ENCODE results near the gene TSPAN9.

The TSPAN9 gene

DNA sequence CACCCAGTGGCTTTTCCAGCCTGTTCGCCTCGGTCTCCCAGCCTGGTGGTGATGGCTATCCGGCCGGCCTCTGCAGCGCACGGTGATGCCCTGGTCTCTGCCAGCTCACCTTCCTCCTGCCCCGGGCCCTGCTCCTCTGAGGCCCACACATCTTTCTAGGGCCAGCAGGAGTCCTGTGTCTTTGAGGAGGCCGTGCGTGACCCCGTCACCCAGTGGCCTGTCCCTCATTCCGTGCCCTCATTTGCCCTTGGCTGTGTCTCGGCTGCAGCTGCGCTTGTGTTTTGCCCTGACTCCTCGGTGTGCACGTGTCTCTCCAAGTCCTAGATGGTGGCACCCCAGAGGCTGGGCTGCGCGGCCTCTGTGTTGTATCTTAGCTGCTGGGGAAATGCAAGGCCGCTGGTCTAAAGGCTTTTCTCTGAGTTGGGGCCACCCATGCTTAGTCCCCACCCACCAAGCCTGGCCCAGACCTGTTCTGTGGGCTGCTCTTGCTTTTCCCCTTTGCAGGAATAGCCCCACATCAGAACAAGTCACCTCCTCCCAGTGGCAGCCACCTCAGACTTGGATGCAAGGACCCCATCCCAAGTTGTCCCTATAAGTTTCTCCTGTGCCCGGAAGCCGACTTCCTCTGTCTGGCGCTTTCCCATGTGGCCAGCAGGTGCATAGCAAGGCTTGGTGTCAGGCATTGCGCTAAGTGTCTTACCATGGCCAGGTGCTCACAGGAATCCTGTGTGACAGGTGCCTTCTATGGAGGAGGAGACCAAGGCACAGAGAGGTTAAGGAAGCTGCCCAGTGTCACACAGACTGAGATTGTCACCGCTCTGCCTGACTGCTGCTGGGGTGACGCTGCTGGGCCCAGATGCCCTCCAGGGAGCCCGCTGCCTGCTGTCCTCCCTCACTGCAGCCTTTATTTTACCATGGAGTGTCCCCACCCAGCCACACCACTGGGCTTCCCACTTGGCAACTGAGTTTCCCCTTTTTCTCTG lies 64.5 kb downstream of the TSPAN9 start:
- no peak for DNase-seq (ENCODE audit: low spot score)

DNA sequence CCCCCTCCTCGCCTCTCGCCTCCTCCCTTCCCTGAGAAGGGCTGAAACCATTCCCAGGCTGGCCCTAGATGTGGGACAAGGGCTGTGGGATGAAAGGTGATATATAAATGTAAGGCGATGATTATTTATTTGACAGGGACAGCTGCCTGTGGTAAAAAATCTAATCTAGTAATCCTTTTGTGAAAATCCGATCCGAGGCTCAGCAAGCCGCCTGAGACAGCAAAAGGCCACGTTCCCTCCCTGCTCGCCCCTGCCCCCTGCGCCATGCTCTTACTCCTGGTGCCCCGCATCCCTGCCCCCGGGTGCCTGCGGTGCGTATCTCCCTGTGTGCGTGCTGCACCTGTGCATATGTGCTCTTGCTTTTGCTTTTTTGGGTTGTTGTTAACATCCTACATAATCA lies 65.2 kb downstream of the TSPAN9 start:
- no peak for DNase-seq (ENCODE audit: low spot score)

DNA sequence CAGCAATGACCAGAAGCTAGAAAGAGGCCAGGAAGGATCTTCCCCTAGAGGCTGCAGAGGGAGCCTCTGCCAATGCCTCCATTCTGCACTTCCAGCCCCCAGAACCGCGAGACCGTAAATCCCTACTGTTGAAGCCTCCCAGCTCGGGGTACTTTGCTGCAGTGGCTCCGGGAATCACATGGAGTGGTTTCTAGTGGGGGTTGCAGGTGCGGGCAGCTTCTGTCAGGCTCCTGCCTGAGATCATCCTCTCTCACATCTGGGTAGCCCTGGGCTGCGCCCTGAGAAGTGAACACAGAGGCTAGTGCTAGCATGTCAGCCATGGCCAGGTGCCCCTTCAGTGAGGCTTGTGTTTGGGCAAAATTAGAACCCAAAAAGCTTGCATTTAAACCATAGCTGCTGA lies 67.3 kb downstream of the TSPAN9 start:
- no peak for DNase-seq (ENCODE audit: low spot score)

DNA sequence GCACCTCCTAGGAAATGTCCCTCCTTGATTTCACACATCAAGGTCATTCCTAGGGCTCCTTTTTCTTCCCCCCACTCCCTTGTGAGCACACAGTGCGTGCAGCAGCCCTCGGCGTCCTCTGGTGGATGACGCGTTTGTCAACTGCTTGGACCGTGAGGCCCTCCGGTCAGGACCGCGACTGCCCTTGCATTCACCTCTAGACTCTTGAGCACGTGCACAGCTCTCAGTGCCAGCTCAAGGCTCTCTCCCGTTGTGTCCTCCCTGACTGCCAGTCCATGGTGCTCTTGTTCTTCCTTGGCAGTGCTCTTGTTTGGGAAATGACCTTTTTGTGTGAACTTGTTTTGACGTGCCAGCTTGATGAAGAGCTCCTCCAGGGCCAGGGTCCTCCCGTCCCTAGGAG lies 67.9 kb downstream of the TSPAN9 start:
- no peak for DNase-seq (ENCODE audit: low spot score)

DNA sequence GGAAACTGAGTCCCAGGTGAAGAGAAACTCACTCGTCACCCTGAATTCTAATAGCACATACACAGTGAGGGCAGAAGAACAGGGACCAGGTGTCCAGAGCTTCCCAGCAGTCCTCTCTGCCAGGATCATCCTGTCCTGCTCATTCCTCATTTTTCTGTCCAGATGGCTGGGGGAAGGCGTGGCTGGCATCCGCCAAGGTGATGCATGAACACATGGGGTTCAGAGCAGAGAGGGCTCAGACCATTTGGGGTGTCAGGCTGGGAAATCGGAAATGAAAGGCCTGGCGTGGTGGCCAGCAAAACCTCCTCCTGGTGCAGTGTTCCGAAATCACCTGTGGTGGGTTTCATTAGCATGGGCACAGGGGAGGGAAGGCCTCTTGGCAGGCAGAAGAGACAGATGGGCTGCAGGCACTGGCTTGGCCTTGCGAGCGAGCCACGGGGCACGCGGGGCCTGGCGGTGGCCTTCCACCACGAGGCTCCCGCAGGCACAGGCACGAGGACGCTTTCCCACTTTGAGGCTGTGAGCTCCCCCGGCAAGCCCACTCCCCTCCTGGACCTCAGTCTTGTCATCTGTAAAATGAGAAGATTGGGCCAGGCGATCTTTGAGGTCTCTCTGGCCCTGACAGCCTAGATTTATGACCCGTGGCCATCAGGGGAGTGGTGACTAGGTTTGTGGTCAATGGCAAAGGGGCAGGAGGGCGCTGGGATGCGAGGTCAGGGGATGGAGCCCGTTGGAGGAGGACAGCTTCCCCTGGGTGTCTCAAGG lies 68.5 kb downstream of the TSPAN9 start:
- no peak for DNase-seq (ENCODE audit: low spot score)

DNA sequence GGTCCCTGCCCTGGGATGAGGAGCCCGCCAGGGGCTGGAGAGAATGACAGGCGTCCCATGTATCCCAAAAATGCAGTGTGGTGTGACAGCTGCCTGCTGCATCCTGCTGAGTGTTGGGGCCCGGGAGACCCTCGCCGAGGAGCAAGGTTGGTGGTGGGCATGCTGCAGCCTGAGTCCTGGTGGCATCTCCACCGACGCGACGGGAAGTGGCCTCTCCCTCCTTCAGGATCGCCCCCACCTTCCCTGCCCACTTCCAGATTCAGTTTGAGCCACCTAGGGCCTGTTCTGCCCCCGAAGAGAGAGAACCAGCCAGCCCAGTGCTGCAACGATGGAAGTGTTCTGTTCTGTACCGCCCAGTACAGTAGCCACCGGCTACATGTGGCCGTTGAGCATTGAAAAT lies 70.1 kb downstream of the TSPAN9 start:
- no peak for DNase-seq (ENCODE audit: low spot score)

DNA sequence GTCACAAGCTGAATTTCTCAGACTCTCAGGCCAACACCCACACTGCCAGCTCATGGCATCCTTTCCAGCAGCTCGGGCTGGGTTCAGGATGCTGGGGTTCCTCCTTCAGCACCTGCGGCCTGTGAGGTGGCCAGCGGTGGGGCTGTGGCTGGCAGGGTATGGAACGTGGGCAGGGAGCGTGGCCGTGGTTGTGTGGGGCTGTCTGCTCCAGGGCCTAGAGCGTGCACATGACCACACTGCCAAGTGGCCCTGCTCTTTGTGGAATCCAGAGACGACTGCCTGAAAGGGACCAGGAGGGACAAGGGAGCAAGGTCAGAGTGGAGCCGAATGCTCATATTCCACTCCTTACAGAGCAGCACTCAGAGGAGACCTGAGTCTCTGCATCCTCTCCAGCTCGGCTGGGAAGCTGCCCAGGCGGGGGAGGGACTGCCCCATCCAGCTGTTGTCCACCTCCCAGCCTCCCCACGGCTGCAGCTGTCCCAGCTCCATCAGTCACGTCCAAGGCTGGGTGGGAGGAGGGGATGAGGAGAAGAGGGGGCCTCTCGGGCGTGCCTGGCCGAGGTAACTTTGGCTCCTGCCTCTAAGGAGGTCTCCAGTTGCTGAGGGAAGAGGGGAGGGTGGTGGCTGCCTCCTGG lies 71.3 kb downstream of the TSPAN9 start:
- DNase-seq (ENCODE audit: low spot score): no peak

DNA sequence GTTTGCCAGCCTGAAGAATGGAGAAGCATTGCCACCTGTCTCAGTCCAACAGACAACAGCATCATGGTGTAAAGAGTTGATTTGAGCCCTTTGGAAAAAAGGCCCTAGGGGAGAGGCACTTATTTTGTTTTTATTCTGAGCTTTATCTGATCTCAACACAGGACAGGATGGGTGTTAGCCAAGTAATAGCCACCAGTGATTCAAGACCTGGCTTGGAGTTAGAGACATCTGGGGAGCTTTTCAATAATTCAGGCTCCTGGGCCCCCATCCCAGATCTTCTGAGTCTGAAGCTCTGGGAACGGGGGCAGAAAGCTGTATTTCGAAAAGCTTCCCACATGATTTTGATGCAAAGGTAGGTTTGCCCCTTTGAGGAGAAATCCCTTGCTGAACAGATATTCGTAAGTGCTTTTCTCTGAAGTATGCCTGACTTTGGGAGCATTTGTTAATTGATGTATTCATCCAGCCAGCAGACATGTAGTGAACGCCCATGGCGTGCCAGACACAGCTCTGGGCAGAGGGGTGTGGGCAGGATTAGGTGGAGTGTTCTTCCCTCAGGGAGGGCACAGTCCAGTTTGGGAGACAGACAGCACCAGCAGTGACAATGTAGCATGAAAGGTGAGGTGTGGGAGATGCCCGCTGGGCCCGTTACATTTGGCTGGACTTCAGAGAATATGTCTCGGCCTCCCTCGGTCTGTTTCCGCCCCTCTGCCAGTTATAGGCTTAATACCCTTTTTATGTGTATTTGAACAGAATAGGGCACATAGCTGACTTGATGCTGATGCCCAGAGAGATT lies 72.5 kb downstream of the TSPAN9 start:
- no peak for DNase-seq (ENCODE audit: low spot score)

DNA sequence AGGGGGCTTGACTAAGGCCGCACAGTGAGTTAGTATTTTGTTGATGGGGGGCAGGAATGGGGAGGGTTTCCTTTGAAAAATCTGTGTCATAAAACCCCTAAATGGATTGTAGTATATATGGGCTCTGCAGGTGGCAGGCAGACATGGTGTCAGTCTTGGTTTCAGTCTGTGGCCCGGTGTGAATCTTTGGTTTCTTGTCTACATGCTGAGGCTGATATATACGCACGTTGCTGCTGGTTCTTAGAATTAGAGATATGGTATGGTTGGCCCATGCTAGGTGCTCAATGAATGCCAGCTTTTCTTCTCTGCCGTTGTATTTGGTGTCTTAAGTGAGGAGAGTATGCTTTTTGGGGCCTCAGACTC lies 73.1 kb downstream of the TSPAN9 start:
- DNase-seq (ENCODE audit: low spot score): no peak

DNA sequence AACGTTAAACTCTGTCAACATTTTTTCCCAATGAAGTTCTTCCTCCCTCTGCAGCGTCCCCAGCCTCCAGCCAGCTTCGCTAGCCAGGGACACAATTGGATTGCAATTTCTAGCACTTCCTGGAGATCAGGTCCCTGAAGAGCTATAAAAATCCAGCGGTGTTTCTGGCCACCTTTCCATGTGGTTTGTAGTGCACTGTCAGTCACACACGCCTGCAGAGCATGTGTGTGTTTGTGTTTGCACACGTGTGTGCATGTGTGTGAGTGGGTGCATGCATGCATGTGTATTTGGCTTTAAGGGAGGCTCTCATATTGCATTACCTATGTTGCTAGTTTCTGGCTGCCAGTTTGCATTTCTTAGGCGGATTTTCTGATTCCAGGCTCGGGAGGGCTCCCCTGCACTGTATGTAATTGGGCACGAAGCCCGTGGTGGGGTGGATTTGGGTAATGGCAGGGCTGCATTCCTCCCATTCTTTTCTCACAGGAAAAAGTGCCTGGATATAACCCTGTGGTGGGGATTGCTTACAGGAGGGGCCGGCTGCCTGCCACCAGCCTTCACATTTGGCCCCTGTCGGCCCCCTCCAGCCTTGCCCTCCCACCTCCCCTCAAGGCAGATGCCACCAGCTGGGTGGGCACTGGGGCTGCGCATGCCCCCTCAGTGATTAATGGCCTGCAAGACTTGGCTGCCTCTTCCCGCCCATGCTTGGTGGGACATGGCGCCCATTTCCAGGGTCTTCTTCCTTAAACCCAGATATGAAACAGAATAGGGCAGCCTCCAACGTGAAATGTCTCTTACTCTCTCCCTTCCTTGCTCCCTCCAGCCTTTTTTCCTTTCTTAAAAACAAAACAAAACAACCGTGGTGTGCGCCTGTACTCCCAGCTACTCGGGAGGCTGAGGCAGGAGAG lies 74.0 kb downstream of the TSPAN9 start:
- DNase-seq (ENCODE audit: low spot score): no peak

DNA sequence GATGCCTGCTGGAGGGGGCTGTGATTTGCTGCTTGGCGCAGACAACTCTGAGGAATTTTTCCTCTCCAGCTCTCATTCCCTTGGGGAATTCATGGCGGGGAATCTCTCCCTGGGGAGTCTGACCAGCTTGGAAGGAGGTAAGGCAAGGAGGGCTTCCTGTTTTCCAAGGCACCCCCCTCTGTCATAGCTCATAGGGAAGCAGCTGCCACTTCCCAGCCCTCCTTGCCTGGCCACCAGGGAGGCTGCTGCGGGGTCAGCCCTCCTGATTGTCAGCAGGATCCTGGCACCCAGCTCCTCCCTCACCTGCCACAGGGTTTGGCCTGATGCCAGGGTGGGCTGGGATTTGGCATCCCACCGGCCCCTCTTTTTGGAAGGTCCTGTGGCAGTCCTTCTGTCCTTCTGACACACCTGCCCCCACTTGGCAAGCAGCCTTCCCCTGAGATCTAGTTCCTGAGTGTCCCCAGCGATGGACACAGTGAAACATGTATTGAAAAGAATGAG lies 74.9 kb downstream of the TSPAN9 start:
- no peak for DNase-seq (ENCODE audit: low spot score)

DNA sequence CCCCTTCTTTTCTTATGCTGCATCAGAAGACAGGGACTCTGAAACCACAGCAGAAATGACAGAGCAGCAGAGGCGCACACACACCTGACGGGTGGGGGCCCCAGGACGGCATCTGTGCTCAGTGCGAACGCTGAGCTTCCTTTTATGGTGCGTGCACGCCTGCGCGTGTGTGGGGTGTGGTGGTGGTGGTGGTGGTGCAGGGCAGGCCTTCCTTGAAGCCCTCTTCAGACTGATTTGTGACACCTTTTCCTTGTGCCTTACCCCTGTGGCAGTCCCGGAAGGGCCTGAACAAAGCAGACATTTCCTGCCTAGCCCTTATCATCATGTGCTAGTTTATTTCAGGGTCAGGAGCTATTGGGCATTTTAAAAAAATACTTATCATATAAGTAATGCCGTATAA lies 75.7 kb downstream of the TSPAN9 start:
- DNase-seq (ENCODE audit: low spot score): no peak

DNA sequence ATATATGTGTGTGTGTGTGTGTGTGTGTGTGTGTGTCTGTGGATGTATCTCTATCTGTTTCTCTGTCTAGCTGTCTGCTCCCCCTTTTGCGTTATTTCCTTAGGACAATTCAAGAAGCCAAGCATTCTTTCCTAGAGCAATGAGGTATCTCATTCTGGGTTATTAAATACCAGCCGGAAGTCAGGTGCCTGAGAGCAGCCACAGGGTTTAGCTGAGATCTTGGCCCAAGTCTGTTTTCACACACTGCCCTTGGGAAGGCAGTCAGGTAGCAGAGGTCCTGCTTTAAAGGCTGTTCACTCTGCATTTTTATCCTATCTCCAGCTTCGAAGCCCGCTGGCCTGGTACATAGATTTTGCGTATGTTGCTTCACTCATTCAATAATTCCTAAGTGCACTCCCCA lies 76.8 kb downstream of the TSPAN9 start:
- no peak for DNase-seq (ENCODE audit: low spot score)

DNA sequence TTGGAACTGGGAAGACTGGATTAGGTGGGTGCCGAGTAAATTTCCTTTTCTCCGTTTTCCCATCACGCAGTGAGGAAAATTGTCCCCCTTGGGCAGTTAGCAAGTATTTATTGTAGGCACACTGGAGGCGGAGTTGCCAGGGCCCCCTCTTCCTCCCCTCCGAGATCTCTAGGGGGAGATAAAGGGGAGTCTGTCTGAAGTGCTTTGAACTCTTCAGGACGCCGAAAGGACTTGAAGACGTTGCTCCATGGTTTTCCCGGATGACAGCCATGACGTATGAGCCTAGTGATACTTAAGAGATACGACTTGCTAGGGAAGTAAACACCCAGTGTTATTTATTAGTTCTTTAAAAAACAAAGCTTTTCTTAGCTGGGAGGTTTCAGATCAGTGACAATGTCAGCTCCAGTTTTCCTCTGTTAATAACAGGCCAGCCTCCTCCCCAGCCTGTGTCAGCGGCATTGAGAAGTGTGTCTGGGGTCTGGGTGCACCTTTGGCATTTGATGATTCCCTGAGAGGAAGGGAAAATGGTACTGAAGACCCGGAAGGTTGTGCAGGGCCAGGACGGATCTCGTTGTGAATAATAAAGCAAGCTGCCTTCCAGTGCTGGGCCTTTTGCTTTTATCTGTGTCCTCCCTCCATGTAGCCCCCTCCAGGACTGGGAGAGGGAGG lies 78.7 kb downstream of the TSPAN9 start:
- DNase-seq (ENCODE audit: low spot score): no peak

DNA sequence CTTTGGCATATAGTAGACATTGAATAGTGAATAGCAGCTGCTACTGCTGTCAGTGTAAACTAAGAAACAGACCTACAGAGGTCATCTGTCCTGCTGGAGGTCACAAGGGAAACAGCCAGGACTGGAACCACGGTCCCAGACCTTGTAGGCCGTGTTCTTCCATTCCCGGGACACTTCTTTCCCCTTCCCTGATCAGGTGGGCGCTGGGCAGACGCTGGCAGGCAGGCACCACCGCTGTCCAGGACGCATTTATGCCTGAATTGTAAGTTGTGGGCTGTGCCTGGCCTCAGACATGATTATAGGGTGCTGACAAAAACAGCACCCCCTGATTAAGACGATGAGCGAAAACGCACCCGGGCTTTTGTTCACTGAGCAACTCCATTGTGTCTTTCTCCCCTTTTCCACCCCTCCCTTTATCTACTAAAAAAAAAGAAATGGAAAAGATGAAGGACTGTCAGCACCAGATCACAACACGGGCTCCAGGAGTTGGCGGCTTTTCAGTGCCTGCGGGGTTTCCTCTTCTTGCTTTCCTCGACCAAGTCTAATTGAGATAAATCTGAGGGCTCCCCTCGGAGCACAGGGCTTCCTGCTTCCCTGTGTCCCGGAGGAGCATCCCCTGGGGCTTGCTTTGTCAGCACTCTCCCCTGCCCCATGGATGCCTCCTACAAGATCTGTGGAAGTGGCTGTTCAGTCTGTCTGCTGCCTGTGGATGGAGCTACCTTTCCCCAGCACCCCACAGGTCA lies 80.6 kb downstream of the TSPAN9 start:
- no peak for DNase-seq (ENCODE audit: low spot score)

DNA sequence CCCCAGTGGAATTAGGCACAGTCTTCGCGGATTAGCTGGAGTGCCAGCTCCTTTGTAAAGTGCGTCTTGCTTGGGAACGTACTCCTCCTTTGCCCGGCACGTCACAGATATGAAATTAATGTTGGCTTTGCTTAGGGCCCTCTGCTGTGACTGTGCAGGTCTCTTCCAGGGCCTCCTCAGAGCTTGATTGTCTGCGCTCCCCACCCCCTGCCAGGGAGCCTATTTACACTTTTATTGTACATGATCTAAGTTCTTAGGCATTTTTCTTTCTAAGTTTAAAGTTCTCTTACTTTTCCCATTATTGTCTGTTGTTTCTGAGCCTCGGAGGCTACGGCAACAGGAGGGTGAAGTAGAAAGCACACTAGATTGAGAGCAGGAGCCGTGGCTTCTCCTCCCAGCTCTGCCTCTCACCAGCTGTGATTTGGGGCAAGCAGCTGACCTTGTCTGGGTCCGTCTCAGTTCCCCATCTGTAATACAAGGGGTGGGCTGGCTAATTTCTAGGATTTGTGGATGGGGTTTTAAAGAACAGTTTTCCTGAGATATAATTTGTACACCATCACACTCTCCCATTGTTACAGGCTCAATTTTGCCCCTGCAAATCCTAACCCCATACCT lies 81.8 kb downstream of the TSPAN9 start:
- no peak for DNase-seq (ENCODE audit: low spot score)

DNA sequence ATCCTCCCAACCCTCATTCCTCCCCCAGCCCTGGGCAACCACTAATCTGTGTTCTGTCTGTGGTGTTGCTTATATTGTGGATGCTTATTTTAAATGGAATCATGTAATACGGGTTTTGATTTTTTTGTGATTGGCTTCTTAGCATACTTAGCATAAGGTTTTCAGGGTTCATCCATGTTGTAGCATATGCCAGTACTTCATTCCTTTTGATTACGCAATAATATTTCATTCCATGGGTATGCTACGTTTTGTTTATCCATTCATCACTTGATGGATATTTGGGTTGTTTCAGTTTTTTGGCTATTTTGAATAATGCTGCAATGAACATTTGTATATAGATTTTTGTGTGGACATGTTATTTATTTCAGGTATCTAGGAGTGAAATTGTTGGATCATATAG lies 82.9 kb downstream of the TSPAN9 start:
- no peak for DNase-seq (ENCODE audit: low spot score)

DNA sequence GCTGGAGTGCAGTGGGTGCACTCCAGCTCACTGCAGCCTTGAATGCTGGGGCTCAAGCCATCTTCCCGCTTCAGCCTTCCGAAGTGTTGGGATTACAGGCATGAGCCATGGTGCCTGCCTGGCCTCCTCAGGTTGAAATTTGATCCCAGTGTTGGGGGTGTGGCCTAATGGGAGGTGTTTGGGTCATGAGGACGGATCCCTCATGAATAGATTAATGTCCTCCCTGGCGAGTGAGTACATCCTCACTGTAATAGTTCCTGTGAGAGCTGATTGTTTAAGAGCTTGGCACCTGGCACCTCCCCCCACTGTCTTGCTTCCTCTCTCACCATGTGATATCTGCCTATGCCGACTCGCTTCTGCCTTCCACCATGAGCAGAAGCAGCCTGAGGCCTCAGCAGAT lies 84.7 kb downstream of the TSPAN9 start:
- no peak for DNase-seq (ENCODE audit: low spot score)

DNA sequence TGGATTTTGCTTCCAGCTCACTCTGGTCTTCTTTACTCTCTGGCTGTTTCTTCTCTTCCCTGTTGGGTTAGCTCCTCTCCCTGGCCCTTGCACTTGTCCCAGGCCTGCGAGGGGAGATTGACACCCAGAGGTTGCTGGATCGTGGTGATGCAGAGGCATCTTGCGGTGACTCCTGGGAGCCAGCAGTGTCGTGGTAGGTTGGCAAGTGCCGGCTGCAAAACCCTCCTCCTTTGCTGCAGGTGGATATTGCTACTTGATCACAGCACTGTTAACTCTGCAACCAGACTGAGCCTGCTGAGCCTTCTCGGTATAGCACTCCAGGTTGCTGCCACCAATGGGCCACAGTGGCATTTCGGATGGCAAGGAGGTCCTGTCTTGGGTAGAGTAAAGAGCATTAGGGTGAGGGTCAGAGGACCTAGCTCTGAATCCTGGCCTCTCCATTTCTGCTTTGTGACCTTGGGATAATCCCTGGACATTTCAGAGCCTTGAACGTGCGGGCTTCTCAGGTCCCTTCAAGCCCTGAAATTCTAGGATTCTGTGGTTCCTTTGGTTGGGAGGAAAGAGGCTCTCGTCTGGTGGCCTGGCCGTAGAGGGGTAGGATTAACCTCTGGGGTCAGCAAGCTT lies 87.4 kb downstream of the TSPAN9 start:
- DNase-seq (ENCODE audit: low spot score): no peak

Data from CD4-positive, alpha-beta T cell treated with Interleukin-15 for 4 hours (primary cell).